SK-N-SH (cell line): ENCODE measurements around the gene SLC16A12. TPM values are rescaled to one million over a fixed set of nuclear protein-coding genes. Genes with fewer than 3 reads are reported as not detected.
"Not testable (repeated sequence)": the region's sequence is repeated elsewhere in the genome, so short reads cannot be mapped to it uniquely, and the experiment has no call there.

Source experiments
- CTCF ChIA-PET: fragments of 300-600, 350-600 bp; formaldehyde crosslinking; extraction: SDS; loops from one replicate; lab custom pipeline; 2021; lab: Yijun Ruan, JAX
- POLR2A ChIA-PET: fragments of 350-600 bp; sonication (Branson Sonifier 250); formaldehyde crosslinking; extraction: SDS; loops from one replicate; lab custom pipeline; 2020; ENCODE audit warnings: antibody characterized with exemption, inconsistent platforms; lab: Yijun Ruan, JAX
- DNase-seq: peaks from one replicate; pipeline ENCODE4 v3.0.0; 2012
- H2AFZ ChIP-seq: fragments of 200-600 bp; sonication (generic); 2 replicates; pipeline ENCODE4 v1.8.1; 2016; ENCODE audit warnings: antibody characterized with exemption, mild to moderate bottlenecking, low read depth
- H3F3A ChIP-seq: fragments of 200-600 bp; sonication (generic); replicated peaks from 2 replicates; pipeline ENCODE3; 2016; ENCODE audit warnings: antibody characterized with exemption, mild to moderate bottlenecking; ENCODE audit not compliant: insufficient read depth
- H3K27ac ChIP-seq, 2 experiments: fragments of 200-500 bp in 1 of 2; fragments of 200-600 bp in 1 of 2; sonication (Bioruptor generic) in 1 of 2; sonication (generic), shearing (Covaris generic) in 1 of 2; 2 replicates each; pipeline versions ENCODE4 v1.5.1 to v1.6.1; 2014 to 2016; ENCODE audit warnings: low read depth in 2 of 2, inconsistent platforms in 1 of 2, low read length in 1 of 2, mild to moderate bottlenecking in 1 of 2, mixed read lengths in 1 of 2
- H3K27me3 ChIP-seq: fragments of 200-600 bp; sonication (generic), shearing (Covaris generic); 2 replicates; pipeline ENCODE4 v1.6.1; 2016; ENCODE audit warnings: mixed run types; ENCODE audit not compliant: insufficient read depth
- H3K36me3 ChIP-seq, 2 experiments: fragments of 200-500 bp in 1 of 2; fragments of 200-600 bp in 1 of 2; sonication (Bioruptor generic) in 1 of 2; sonication (generic) in 1 of 2; replicated peaks in 1 of 2; 2 replicates each; pipeline versions ENCODE3 to v1.5.1; 2014 to 2016; ENCODE audit warnings: low read length in 1 of 2, mild to moderate bottlenecking in 1 of 2; ENCODE audit not compliant: insufficient read depth in 2 of 2, control insufficient read depth in 1 of 2
- H3K4me1 ChIP-seq, 2 experiments: fragments of 200-500 bp in 1 of 2; fragments of 200-600 bp in 1 of 2; sonication (Bioruptor generic) in 1 of 2; sonication (generic), shearing (Covaris generic) in 1 of 2; 2 replicates each; pipeline versions ENCODE4 v1.5.1 to v1.6.1; 2014 to 2016; ENCODE audit warnings: low read depth in 1 of 2, low read length in 1 of 2, mixed run types in 1 of 2; ENCODE audit not compliant: insufficient read depth in 2 of 2, control insufficient read depth in 1 of 2
- H3K4me2 ChIP-seq: fragments of 200-600 bp; sonication (generic), shearing (Covaris generic); 2 replicates; pipeline ENCODE4 v1.6.1; 2017; ENCODE audit warnings: mixed run types
- H3K4me3 ChIP-seq, 2 experiments: fragments of 200-500 bp in 1 of 2; fragments of 200-600 bp in 1 of 2; sonication (Bioruptor generic) in 1 of 2; sonication (generic), shearing (Covaris generic) in 1 of 2; 2 replicates each; pipeline versions ENCODE4 v1.5.1 to v1.8.1; 2014 to 2016; ENCODE audit warnings: low read depth in 2 of 2, inconsistent platforms in 1 of 2, low read length in 1 of 2, mild to moderate bottlenecking in 1 of 2, mixed read lengths in 1 of 2, moderate library complexity in 1 of 2
- H3K79me2 ChIP-seq: fragments of 200-600 bp; sonication (generic); 2 replicates; pipeline ENCODE4 v1.8.1; 2017; ENCODE audit warnings: mild to moderate bottlenecking; ENCODE audit not compliant: insufficient read depth
- H3K9ac ChIP-seq: fragments of 200-600 bp; sonication (generic); 2 replicates; pipeline ENCODE4 v1.6.1; 2017; ENCODE audit warnings: mixed run types
- H3K9me2 ChIP-seq: fragments of 200-600 bp; sonication (generic); 2 replicates; pipeline ENCODE4 v1.6.1; 2017; ENCODE audit warnings: mixed run types
- H3K9me3 ChIP-seq: fragments of 200-600 bp; sonication (generic); 2 replicates; pipeline ENCODE4 v1.6.1; 2017; ENCODE audit warnings: mixed run types, mild to moderate bottlenecking, moderate library complexity
- H4K20me1 ChIP-seq: fragments of 200-600 bp; sonication (generic); 2 replicates; pipeline ENCODE4 v1.6.1; 2017; ENCODE audit warnings: mild to moderate bottlenecking, mixed run types; ENCODE audit not compliant: insufficient read depth
- CHD2 ChIP-seq: fragments of 150-350 bp; IDR thresholded peaks from 2 replicates; pipeline ENCODE4 v1.6.1; 2018; ENCODE audit warnings: low read length; ENCODE audit not compliant: partially characterized antibody
- ELF1 ChIP-seq: IDR thresholded peaks from 2 replicates; pipeline ENCODE4 v1.4.0; 2012
- EZH2phosphoT487 ChIP-seq: fragments of 200-600 bp; sonication (generic); IDR thresholded peaks from 2 replicates; pipeline ENCODE4 v1.6.1; 2017; ENCODE audit warnings: low read depth, mixed run types, mild to moderate bottlenecking, antibody characterized with exemption, moderate library complexity, borderline replicate concordance
- FOSL2 ChIP-seq: IDR thresholded peaks from 2 replicates; pipeline ENCODE4 v1.4.0; 2012; ENCODE audit warnings: low read depth, mild to moderate bottlenecking, moderate library complexity, borderline replicate concordance
- GABPA ChIP-seq: IDR thresholded peaks from 2 replicates; pipeline ENCODE4 v1.4.0; 2012; ENCODE audit warnings: low read depth, mild to moderate bottlenecking
- JUND ChIP-seq: IDR thresholded peaks from 2 replicates; pipeline ENCODE4 v1.4.0; 2012
- MEF2A ChIP-seq: IDR thresholded peaks from 2 replicates; pipeline ENCODE4 v1.4.0; 2012; ENCODE audit warnings: low read depth, borderline replicate concordance
- POLR2AphosphoS5 ChIP-seq: IDR thresholded peaks from 2 replicates; pipeline ENCODE4 v1.6.1; 2012; ENCODE audit warnings: low read depth, low read length
- RAD21 ChIP-seq: IDR thresholded peaks from 2 replicates; pipeline ENCODE4 v1.6.1; 2012; ENCODE audit warnings: mild to moderate bottlenecking, low read length
- RCOR1 ChIP-seq: fragments of 150-350 bp; IDR thresholded peaks from 2 replicates; pipeline ENCODE4 v1.6.1; 2017; ENCODE audit warnings: antibody characterized with exemption, low read length
- RXRA ChIP-seq: IDR thresholded peaks from 2 replicates; pipeline ENCODE4 v1.4.0; 2012; ENCODE audit warnings: low read depth, mild to moderate bottlenecking, borderline replicate concordance
- SIN3A ChIP-seq: IDR thresholded peaks from 2 replicates; pipeline ENCODE4 v1.6.1; 2012; ENCODE audit warnings: low read depth, mild to moderate bottlenecking, low read length, moderate library complexity, borderline replicate concordance
- TCF12 ChIP-seq: IDR thresholded peaks from 2 replicates; pipeline ENCODE4 v1.4.0; 2012
- TEAD4 ChIP-seq: IDR thresholded peaks from 2 replicates; pipeline ENCODE4 v1.4.0; 2012; ENCODE audit warnings: mild to moderate bottlenecking, borderline replicate concordance; ENCODE audit not compliant: insufficient read depth
- USF1 ChIP-seq: IDR thresholded peaks from 2 replicates; pipeline ENCODE4 v1.4.0; 2012; ENCODE audit warnings: low read depth, borderline replicate concordance
- ZBTB33 ChIP-seq: IDR thresholded peaks from 2 replicates; pipeline ENCODE4 v1.4.0; 2012; ENCODE audit warnings: low read depth, borderline replicate concordance
- WGBS: methylation state at CpG from one replicate; pipeline ENCODE4 v1.1.6; 2017; ENCODE audit warnings: low lambda C conversion rate; 5-methylcytosine and 5-hydroxymethylcytosine counted together
- polyA plus RNA-seq, 3 experiments: library from polyadenylated mRNA; depleted of rRNA; stranded (reverse); fragments of >200 nt; gene quantifications; 2 replicates each; pipeline ENCODE4 v1.2.3, GENCODE V29; 2012

SLC16A12 gene
- polyA plus RNA-seq, 1 of the 3 experiments (the other 2 are of a cell fraction), result 0.13 TPM

- no peak for TF ChIP-seq FOSL2
- TF ChIP-seq CHD2, result no peak
- TF ChIP-seq ELF1, result no peak
- TF ChIP-seq JUND, result no peak
- no peak for TF ChIP-seq POLR2AphosphoS5
- no peak for TF ChIP-seq RCOR1
- no peak for TF ChIP-seq RAD21
- no peak for TF ChIP-seq RXRA
- no peak for TF ChIP-seq TCF12
- no peak for TF ChIP-seq GABPA
- no peak for TF ChIP-seq ZBTB33
- TF ChIP-seq EZH2phosphoT487, result no peak
- TF ChIP-seq SIN3A, result no peak
- TF ChIP-seq USF1, result no peak
- TF ChIP-seq MEF2A, result no peak
- no peak for TF ChIP-seq TEAD4
- ChIA-PET POLR2A (no interaction called here), CTCF (interaction anchor here (2.4 kb wide), 1 partner anchor 16 kb away, joined by 6 read pairs; no protein-coding TSS in a partner anchor)
- H3K36me3 ChIP-seq, result no peaks in the 10 kb centered on the region
- H3K9me2 ChIP-seq, result no peaks in the 10 kb centered on the region
- peaks cover 3% of the 10 kb centered on the region for H3F3A ChIP-seq
- no peaks in the 10 kb centered on the region for H3K9me3 ChIP-seq
- no peak overlapping the region for H3K9ac ChIP-seq
- 87% methylated on average over 2 of the region's 2 CpGs for WGBS
- no peaks in the 10 kb centered on the region for H3K27me3 ChIP-seq
- H3K27ac ChIP-seq, result no peak overlapping the region
- H3K4me1 ChIP-seq, result no peaks in the 10 kb centered on the region
- no peak overlapping the region for H2AFZ ChIP-seq
- H4K20me1 ChIP-seq, result no peaks in the 10 kb centered on the region
- no peak for DNase-seq
- H3K79me2 ChIP-seq, result no peaks in the 10 kb centered on the region
- H3K4me3 ChIP-seq, result no peak overlapping the region
- no peak overlapping the region for H3K4me2 ChIP-seq
These were observed 84.5 kb downstream of the SLC16A12 start for GRCh38 chr10:89450901-89451300.

GRCh38 chr10:89444819-89445218, 90.6 kb downstream of the SLC16A12 start:
- not testable (repeated sequence) for H3K4me2 ChIP-seq, H3K9me3 ChIP-seq, H3K4me1 ChIP-seq, H3F3A ChIP-seq, H3K4me3 ChIP-seq, H2AFZ ChIP-seq, H3K9ac ChIP-seq, H3K9me2 ChIP-seq, H3K79me2 ChIP-seq, H3K36me3 ChIP-seq, H3K27ac ChIP-seq, H3K27me3 ChIP-seq, H4K20me1 ChIP-seq, DNase-seq
- ChIA-PET CTCF (interaction anchor here (1.7 kb wide), 1 partner anchor 22 kb away, joined by 5 read pairs; no protein-coding TSS in a partner anchor), POLR2A (interaction anchor here (0.6 kb wide), 1 partner anchor 75 kb away, joined by 3 read pairs; no protein-coding TSS in a partner anchor)
- WGBS, result 60% methylated on average over 1 of the region's 7 CpGs
